Activated B cell treated with CpG ODN at 0.5 μM for 24 hours (primary cell): ENCODE results near the gene IFI35. TPM values are rescaled to one million over a fixed set of nuclear protein-coding genes. Genes with fewer than 3 reads are reported as not detected.

Experiments used
- ATAC-seq: fragments of 200-7000 bp; cut with Tn5 transposase; one replicate; pipeline ENCODE4 v1.10.0; 2021; ENCODE audit warnings: low read depth, mild to moderate bottlenecking, moderate library complexity
- CTCF ChIA-PET: fragments of 350-600 bp; sonication (Branson Sonifier 250); formaldehyde crosslinking; loops from one replicate; lab custom pipeline; 2021; ENCODE audit warnings: antibody characterized with exemption; lab: Charles Lee
- POLR2A ChIA-PET: fragments of 350-600 bp; sonication (Branson Sonifier 250); formaldehyde crosslinking; loops from one replicate; lab custom pipeline; 2021; ENCODE audit warnings: antibody characterized with exemption; lab: Charles Lee
- DNase-seq: peaks from one replicate; pipeline ENCODE4 v3.0.0; 2022
- H3K27ac Mint-ChIP-seq: one replicate; pipeline ENCODE4 v1.8.0; 2020; ENCODE audit warnings: mixed read lengths
- H3K27me3 Mint-ChIP-seq: one replicate; pipeline ENCODE4 v1.8.0; 2021; ENCODE audit warnings: mixed read lengths
- H3K36me3 Mint-ChIP-seq: one replicate; pipeline ENCODE4 v1.8.0; 2021; ENCODE audit warnings: low read depth, mixed read lengths
- H3K4me1 Mint-ChIP-seq: one replicate; pipeline ENCODE4 v1.8.0; 2021; ENCODE audit warnings: mixed read lengths
- H3K4me3 Mint-ChIP-seq: one replicate; pipeline ENCODE4 v1.8.0; 2020; ENCODE audit warnings: mild to moderate bottlenecking, mixed read lengths
- H3K9me3 Mint-ChIP-seq: one replicate; pipeline ENCODE4 v1.8.0; 2020; ENCODE audit warnings: mixed read lengths
- intact Hi-C: fragments of 100-400 bp; cut with micrococcal nuclease; formaldehyde crosslinking; loops from one replicate; pipeline ENCODE4 v1.15.1; 2024
- total RNA-seq: library from RNA; stranded (reverse); gene quantifications from 2 replicates; pipeline ENCODE4 v1.2.3, GENCODE V29; 2022
- TF ChIP-seq, protein P1 (sequence below): fragments of 200-600 bp; IDR thresholded peaks from one replicate; pipeline ENCODE4 v1.8.0; 2022; ENCODE audit warnings: antibody characterized with exemption, mild to moderate bottlenecking

The IFI35 gene
- total RNA-seq, 1 donor from 2014 or later = 50.5 TPM

DNA sequence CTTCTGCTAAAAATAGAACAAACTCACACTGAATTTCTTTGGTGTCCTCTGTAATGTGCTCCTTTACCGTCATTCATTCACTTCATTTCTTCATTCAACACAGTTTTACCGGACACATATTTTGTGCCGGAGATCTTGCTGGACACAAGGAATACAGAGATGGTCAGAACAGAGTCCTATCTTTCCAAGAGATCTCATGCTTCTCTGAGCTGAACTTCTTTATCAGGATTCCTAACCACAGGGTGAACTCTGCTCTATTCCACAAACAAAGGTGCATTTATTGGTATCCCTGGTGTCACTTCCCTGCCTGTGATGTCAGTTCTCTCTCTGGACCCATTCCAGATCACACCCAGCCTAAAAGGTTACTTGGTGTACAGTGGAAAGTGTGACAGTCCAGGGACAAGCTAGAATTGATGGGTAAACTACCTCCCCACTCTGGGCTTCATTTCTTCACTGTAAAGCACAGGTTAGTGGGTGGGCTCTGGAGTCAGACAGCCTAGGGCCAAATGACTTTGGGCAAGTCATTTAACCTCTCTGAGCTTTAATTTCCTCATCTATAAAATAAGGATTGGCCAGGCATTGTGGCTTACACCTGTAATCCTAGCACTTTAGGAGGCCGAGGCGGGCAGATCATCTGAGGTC is 4.2 kb downstream of the IFI35 start:
- no peak overlapping the region for H3K4me3 Mint-ChIP-seq
- intact Hi-C loops = no loop called here
- H3K27ac Mint-ChIP-seq = no peak overlapping the region
- H3K9me3 Mint-ChIP-seq = no peaks in the 10 kb centered on the region
- H3K36me3 Mint-ChIP-seq = peaks cover 48% of the 10 kb centered on the region
- ChIA-PET POLR2A (interaction anchor here (1.0 kb wide), 1 partner anchor 12 kb away, joined by 7 read pairs; the partner anchor contains the start of gene RPL27), CTCF (interaction anchor here (1.3 kb wide), 1 partner anchor 328 kb away, joined by 3 read pairs; no protein-coding TSS in a partner anchor)
- H3K27me3 Mint-ChIP-seq = no peaks in the 10 kb centered on the region
- ATAC-seq = no peak
- TF ChIP-seq, protein P1, sequence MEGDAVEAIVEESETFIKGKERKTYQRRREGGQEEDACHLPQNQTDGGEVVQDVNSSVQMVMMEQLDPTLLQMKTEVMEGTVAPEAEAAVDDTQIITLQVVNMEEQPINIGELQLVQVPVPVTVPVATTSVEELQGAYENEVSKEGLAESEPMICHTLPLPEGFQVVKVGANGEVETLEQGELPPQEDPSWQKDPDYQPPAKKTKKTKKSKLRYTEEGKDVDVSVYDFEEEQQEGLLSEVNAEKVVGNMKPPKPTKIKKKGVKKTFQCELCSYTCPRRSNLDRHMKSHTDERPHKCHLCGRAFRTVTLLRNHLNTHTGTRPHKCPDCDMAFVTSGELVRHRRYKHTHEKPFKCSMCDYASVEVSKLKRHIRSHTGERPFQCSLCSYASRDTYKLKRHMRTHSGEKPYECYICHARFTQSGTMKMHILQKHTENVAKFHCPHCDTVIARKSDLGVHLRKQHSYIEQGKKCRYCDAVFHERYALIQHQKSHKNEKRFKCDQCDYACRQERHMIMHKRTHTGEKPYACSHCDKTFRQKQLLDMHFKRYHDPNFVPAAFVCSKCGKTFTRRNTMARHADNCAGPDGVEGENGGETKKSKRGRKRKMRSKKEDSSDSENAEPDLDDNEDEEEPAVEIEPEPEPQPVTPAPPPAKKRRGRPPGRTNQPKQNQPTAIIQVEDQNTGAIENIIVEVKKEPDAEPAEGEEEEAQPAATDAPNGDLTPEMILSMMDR = no peak
- DNase-seq = no peak
- H3K4me1 Mint-ChIP-seq = peaks cover 16% of the 10 kb centered on the region

DNA sequence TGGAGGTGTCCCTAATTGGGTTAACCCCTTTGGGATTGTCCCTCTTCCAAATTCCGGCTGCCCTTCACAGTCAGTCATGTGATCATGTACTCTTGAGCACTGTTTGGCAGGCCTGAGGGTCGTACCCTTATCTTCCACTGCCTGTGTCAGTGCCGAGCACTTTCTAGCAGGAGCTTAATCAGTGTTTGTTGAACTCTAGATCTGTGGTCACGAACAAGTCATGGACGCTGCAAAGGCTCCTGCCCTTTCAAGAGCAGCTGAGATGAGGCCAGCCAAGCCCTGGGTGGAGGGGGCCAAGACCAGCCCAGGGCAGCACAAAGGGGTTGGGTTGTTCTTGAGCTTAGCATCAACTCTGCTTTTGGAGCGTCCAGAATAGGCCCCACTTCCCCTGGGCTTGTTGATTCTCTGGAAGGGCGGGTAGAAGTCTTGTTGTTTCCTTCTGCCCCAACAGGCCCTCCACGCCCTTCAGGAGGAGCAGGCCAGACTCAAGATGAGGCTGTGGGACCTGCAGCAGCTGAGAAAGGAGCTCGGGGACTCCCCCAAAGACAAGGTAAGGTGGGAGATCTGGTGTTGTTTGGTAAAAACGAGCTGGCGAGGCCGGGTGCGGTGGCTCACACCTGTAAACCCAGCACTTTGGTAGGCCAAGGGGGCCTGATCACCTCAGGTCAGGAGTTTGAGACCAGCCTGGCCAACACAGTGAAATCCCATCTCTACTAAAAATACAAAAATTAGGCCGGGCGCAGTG is 5.3 kb downstream of the IFI35 start:
- POLR2A ChIA-PET = interaction anchor here (0.5 to 1.8 kb wide), 4 partner anchors 9 to 29 kb away, joined by 3 to 18 read pairs (median 3); partner anchors contain the start of gene VAT1
- no peak overlapping the region for H3K4me3 Mint-ChIP-seq
- H3K4me1 Mint-ChIP-seq = peaks cover 9% of the 10 kb centered on the region
- CTCF ChIA-PET = interaction anchor here (1.5 kb wide), 1 partner anchor 12 kb away, joined by 5 read pairs; no protein-coding TSS in a partner anchor
- intact Hi-C loops = no loop called here
- H3K27me3 Mint-ChIP-seq = no peaks in the 10 kb centered on the region
- TF ChIP-seq, protein P1 = no peak
- ATAC-seq (no peak), DNase-seq (no peak)
- no peaks in the 10 kb centered on the region for H3K9me3 Mint-ChIP-seq
- no peak overlapping the region for H3K27ac Mint-ChIP-seq
- peaks cover 47% of the 10 kb centered on the region for H3K36me3 Mint-ChIP-seq

DNA sequence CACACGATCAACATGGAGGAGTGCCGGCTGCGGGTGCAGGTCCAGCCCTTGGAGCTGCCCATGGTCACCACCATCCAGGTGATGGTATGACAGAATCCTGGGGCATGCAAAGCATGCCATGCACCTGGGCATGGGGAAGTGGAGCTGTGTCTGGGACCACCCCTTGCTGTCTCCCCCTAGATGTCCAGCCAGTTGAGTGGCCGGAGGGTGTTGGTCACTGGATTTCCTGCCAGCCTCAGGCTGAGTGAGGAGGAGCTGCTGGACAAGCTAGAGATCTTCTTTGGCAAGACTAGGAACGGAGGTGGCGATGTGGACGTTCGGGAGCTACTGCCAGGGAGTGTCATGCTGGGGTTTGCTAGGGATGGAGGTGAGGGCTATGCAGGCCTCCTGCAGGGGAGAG is 6.7 kb downstream of the IFI35 start:
- ChIA-PET POLR2A (interaction anchor here (1.1 to 1.8 kb wide), 3 partner anchors 8 to 15 kb away, joined by 3 to 18 read pairs (median 7); partner anchors contain the start of genes RPL27 and VAT1), CTCF (interaction anchor here (1.5 kb wide), 1 partner anchor 11 kb away, joined by 5 read pairs; no protein-coding TSS in a partner anchor)
- TF ChIP-seq, protein P1 = no peak
- ATAC-seq (no peak), DNase-seq (no peak)
- peaks cover 5% of the 10 kb centered on the region for H3K4me1 Mint-ChIP-seq
- no peak overlapping the region for H3K4me3 Mint-ChIP-seq
- intact Hi-C loops = no loop called here
- H3K36me3 Mint-ChIP-seq = peaks cover 52% of the 10 kb centered on the region
- H3K27me3 Mint-ChIP-seq = no peaks in the 10 kb centered on the region
- H3K27ac Mint-ChIP-seq = peak overlapping the region; percentile 41
- H3K9me3 Mint-ChIP-seq = no peaks in the 10 kb centered on the region

DNA sequence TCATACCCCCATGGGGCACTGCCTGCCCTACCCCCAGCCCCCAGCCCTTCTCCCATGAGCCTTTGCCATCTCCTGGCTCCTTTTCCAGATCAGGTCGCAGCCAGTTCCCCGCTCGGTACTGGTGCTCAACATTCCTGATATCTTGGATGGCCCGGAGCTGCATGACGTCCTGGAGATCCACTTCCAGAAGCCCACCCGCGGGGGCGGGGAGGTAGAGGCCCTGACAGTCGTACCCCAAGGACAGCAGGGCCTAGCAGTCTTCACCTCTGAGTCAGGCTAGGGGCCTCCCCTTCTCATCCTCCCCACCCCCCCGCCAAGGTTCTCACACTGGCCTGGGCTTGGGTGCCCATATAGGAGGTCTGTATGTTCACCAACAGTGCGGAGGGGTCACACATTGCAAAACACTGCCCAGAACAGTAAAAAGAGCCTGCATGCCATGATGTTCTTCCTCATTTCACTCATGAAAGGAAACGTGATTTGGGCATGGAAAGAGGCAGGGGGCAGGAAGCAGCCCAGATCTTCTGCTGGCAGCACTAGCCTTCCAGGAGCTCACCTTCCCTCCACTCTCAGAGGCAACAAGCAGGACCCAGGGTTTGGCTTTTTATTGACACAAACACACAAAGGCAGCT is 7.5 kb downstream of the IFI35 start:
- TF ChIP-seq, protein P1 = no peak
- DNase-seq (no peak), ATAC-seq (no peak)
- Mint-ChIP-seq H3K4me3 (no peak overlapping the region), H3K9me3 (no peaks in the 10 kb centered on the region), H3K27me3 (no peaks in the 10 kb centered on the region), H3K4me1 (peaks cover 5% of the 10 kb centered on the region), H3K27ac (no peak overlapping the region), H3K36me3 (peaks cover 52% of the 10 kb centered on the region)
- POLR2A ChIA-PET = interaction anchor here (0.5 to 1.4 kb wide), 2 partner anchors 16 to 29 kb away, joined by 5 to 7 read pairs; partner anchors contain the start of gene RPL27
- CTCF ChIA-PET = no interaction called here
- intact Hi-C loops = no loop called here
